ENCODE results near the gene CCDC74A.
A peak's percentile ranks its signal among the peaks of the same experiment; 100 is the strongest.
"Not testable (repeated sequence)": the region's sequence is repeated elsewhere in the genome, so short reads cannot be mapped to it uniquely, and the experiment has no call there.

The CCDC74A gene

DNA sequence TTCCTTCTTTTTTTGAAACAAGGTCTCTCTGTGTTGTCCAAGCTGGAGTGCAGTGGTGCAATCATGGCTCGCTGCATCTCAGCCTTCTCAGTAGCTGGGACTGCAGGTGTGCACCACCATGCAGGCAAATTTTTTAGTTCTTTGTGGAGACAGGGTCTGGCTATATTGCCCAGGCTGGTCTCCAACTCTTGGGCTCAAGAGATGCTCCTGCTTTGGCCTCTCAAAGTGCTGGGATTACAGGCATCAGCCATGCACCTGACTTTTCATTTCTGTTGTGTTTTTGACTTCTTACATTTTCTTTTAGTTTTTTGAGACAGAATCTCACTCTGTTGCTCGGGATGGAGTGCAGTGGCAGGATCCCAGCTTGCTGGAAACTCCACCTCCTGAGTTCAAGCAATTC is 2.4 kb upstream of the CCDC74A start:
- DNase-seq (ENCODE audit: low spot score), result not testable (repeated sequence)
- FAIRE-seq, result peak; percentile 9

DNA sequence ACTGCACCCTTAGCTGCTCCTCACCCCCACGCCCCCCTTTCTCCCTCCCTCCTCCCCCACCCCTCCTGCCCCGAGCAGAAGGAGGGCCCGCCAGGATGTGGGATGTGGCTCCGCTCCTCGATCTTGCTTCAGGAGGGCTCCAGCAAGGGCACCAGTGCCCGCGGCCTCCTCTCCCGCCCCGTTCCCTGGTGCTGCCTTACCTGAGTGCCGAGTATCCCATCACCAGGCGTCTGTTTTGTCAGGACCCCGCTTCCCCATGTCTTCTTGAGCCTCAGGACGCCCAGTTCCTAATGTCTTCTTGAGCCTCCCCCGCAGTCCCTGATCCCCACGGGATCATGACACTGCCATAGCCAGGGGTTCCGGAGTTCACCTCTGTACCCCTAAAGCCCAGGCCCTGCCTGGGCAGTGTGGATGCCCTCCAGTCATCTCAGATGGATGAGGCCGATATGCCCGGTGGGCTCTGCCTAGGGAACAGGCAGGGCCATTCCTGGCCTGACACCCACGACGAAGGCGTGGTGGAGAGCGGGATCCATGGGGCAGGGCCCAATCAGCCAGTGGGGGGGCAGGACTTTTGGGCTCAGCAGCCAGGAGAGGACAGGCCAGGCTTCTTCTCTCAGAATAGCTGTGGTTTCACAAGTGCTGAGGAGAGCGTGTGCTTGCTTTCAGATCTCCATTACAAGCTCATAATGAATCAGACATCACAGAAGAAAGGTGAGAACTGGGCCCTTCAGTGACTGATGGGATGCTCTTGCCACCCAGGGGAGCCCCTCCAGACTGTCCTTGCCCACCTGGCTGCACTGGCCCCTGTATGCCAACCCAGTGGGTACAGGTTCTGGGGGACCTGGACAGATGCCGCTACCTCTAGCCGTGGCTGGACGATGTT is 1.5 kb downstream of the CCDC74A start:
- DNase-seq (ENCODE audit: low spot score); FAIRE-seq: not testable (repeated sequence)

DNA sequence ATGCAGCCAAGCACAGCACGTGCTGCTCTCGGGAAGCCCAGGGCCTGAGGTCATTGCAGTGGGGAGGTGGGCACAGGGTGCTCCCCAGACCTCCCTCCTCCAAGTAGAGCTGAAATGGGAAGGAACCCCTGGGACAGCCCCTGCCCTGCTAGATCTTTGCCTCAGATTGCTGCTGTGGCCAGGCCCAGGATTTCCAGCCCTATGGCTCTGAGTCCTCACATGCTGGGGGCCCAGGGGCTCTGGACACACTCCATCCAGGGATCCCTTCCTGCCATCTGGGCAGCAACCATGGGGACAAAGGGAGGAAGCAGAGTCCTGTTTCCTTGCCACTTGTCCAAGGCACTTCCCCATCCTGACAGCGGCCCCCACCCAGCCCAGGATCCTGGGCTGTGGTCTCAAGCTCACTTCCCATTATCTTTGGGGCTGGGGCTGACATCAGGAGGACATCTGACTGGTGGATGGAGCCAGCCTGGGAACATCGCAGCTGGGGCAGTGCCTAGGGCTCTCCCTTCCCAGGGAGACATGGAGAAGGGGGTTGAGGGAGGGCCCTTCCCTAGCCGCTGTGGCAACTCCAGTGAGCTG is 2.3 kb downstream of the CCDC74A start:
- not testable (repeated sequence) for DNase-seq (ENCODE audit: low spot score)
- FAIRE-seq, result peak; percentile 58

DNA sequence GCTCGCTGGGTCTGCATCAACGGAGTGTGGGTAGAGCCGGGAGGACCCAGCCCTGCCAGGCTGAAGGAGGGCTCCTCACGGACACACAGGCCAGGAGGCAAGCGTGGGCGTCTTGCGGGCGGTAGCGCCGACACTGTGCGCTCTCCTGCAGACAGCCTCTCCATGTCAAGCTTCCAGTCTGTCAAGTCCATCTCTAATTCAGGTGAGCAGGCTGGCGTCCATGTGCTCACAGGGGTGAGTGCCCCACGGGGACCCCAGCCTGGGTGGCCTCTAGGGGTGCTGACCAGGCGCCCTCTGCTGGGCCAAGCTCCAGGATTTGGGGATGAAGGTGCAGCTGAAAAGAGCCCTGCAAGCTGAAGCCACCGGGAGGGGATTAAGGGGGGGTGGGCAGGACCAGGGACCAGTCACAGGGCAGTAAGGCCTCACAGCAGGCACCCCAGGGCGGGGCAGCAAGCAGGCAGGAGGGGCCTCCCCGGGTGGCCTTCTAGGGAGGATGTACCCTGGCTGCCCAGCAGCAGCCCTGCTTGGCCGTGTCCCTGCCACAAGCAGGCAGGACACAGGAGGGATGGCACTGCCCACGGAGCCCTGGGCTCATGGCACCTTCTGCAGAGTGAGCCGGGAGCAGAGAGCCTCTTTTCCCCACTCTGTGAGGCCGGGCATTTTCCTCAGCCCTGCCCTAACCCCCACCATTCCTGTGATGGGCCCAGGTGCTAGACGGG is 3.1 kb downstream of the CCDC74A start:
- FAIRE-seq; DNase-seq (ENCODE audit: low spot score): not testable (repeated sequence)

DNA sequence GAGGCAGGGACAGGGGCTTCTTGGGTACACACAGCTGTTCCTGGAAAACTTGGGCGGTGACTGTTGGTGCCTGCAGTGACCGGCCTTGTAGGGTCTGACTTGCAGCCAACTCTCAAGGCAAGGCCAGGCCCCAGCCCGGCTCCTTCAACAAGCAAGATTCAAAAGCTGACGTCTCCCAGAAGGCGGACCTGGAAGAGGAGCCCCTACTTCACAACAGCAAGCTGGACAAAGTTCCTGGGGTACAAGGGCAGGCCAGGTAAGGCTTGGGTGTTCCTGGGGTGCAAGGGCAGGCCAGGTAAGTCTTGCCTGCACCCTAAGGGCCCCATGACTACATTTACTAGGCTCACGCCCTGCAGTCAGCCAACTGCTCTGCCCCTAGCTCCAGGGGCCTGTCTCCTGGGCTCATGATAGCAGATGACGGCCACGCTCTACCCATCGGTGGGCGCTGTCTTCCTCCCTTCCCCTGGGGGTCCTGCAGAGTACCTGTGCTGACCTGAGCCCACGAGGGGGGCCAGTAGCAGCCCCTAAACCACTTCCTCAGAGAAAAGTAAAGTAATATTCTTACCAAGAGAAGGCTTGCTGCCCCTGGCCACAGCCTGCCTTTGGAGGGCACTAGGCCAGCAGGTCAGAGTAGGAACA is 4.0 kb downstream of the CCDC74A start:
- DNase-seq (ENCODE audit: low spot score), result not testable (repeated sequence)
- peak; percentile 53 for FAIRE-seq

DNA sequence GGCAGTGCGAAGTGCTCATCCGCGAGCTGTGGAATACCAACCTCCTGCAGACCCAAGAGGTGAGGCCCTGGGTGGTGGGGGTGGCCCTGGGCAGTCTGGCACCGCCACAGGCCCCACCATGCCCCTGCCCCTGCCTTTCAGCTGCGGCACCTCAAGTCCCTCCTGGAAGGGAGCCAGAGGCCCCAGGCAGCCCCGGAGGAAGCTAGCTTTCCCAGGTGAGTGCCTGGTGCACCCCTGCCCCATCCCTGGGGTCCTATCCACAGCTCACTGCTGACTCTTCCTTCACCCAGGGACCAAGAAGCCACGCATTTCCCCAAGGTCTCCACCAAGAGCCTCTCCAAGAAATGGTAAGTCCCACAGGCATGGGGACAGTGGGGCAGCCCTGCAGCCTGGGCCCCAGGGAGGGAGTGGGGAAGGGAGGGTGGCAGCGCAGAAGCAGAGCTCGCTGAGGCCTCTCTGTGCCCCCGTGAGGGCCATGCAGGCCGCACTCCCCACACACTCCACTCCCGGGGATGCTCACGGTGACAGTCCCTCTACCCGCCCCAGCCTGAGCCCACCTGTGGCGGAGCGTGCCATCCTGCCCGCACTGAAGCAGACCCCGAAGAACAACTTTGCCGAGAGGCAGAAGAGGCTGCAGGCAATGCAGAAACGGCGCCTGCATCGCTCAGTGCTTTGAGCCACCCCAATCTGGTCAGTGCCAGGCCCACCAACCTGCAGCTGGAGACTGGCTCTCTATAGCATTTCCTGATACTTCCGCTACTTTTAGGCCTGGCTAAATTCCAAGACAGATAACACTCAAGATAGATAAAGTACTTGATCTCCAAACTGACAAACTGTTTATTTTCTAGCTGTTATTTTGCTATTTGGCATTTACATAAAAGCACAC is 5.3 kb downstream of the CCDC74A start:
- not testable (repeated sequence) for DNase-seq (ENCODE audit: low spot score)
- peak; percentile 70 for FAIRE-seq

DNA sequence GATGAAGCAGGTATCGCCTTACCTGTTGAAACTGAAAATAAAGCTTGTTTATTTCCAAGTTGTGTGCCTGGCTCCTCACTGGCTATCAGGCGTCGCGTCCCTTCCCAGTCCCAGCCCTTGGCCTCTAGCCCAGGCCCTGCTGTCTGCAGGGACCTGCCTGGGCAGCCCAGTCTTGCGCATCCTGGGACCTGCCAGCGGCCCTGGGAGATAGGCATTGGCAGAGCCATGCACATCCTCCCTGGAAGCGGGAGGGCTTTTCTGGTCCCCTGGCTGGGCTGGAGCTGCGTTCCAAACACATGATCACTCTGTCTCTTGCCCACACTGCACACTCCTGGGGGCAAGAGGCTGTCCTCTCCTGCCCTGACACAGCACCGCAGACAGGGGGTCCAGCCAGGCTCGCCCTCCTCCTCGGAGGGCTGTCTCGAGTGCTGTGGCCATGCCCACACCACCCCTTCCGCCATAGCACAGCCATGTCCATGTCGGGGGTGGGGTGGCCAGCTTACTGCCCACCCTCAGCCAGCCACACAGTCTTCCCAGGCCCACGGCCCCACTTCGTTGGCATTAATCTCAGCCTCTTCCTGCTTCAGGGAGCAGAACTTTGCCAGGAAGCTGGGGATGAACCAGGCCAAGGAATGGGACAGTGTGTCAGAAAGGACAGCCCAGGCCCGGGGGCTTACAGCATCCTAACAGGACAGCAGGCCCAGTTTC is 6.1 kb downstream of the CCDC74A start:
- peak; percentile 96 for FAIRE-seq
- not testable (repeated sequence) for DNase-seq (ENCODE audit: low spot score)

DNA sequence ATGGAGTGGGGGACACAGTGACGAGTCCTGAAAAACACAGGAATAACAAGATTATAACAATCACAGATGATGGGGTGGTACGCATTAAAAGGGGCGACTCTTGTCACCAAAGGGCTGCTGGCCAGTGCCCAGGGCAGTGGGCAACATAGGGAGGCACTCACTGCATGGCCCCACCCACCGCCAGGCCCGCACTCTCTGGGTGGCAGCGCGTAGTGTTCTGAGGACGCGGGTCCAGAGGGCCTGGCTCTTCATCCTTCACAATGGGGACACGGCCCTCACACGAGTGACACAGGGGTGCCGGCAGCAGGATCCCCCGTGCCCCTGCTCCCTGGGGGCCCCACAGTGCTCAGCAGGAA is 6.6 kb downstream of the CCDC74A start:
- not testable (repeated sequence) for FAIRE-seq; DNase-seq (ENCODE audit: low spot score)

DNA sequence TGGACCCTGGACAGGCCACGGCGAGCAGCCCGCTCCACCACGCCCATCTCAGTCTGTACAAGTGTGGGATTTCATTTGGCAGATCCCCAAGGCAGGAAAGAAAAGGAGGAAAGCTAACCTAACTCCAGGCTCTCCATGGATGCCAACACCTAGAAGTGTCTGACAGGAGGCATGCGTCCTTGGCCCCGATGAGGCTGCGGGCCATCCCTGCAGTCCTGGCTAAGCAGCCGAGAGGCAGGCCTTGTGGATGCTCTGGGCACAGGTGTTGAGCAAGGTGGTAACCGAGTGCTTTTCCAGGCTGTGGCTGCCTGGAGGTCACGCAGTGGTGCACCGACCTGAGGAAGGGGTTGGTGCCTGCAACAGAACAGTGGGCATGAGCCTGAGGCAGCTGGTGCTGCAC is 7.3 kb downstream of the CCDC74A start:
- DNase-seq (ENCODE audit: low spot score); FAIRE-seq: not testable (repeated sequence)

DNA sequence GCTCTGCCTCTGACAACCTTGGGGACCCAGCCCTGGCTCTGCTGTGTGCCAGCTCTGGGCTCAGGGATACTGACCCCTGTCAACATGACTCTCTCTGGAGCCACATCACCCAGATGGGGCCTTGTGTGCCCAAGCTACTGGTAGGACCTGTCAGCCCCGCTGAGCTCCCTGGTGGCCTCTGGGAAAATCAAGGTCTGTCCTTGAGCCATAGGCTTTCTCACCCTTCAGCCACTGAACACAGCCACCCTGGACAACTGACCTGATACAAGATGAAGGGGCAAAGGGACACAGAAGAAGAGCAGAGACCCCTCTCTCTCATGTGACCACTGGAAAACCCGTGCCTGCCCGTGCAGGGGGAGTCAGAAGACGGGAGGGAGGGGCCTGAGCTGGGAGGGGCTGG is 7.8 kb downstream of the CCDC74A start:
- no peak for FAIRE-seq
- no peak for DNase-seq (ENCODE audit: low spot score)

DNA sequence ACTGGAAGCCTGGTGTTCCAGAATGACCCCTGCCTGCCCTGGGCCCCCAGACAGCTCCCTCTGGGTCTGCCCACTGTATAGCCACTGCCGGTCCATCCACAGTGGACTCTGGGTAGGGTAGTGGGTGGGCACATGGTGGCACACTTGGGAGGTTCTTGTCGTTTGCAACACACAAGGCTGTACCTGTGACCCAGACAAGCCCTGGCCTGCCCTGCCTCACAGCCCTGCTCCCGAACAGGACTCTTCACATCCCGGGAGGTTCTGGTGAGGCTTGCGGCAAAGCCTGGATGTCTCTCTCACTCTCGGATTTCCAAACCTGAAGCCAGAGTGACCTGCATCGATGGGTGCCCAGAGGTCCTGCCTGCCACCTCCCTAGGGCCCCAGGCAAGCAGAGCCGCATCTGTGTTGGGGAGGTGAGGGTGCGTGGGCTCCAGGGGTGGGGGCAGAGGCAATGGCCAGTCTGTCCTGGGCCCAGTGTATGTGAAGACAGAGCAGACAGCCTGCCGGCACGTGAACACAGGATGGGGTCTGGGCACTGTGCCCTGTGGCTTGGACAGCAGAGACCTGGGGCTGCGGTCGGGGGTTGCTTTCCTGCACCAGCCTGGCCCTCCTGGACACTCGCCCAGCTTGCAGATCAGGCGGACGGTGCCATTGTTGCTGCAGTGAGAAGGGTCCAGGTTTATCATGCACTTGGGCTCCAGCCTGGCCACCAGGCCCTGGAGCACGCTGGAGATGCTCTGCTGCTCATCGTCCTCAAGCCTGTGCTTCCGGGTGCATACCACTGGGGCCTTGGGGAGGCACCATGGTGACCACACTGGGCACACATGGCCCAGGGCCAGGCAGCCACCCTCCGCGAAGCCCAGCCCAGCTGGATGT is 8.5 kb downstream of the CCDC74A start:
- not testable (repeated sequence) for FAIRE-seq; DNase-seq (ENCODE audit: low spot score)

DNA sequence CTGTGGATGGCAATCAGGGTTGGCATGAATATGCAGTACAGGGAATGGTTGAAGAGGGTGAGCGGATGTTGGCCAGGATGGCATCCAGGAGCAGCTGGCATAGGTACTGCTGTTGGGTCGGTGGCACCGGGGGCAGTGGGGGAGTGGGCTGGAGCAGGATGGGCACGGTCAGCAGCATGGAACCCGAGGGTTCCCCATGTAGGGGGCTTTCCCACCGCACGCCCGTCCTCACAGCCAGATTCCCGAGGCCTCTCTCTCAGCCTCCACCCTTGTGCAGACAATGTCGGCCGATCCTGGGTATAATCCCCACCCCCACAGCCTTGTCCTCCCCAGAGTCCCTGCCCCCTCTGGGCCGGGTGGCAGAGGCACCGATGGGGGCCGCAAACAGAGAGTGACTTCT is 9.2 kb downstream of the CCDC74A start:
- FAIRE-seq; DNase-seq (ENCODE audit: low spot score): not testable (repeated sequence)

DNA sequence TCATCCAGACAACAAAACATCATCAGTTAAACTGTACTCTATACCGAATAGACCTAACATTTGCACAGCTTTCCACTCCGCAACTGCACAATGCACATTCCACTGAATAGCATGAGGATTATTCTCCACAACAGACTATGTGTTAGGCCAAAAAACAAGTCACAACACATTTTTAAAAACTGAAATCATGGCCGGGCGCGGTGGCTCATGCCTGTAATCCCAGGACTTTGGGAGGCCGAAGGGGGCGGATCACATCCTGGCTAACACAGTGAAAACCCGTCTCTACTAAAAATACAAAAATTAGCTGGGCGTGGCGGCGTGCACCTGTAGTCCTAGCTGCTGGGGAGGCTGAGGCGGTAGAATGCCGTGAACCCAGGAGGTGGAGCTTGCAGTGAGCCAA is 11.2 kb downstream of the CCDC74A start:
- not testable (repeated sequence) for DNase-seq (ENCODE audit: low spot score); FAIRE-seq

DNA sequence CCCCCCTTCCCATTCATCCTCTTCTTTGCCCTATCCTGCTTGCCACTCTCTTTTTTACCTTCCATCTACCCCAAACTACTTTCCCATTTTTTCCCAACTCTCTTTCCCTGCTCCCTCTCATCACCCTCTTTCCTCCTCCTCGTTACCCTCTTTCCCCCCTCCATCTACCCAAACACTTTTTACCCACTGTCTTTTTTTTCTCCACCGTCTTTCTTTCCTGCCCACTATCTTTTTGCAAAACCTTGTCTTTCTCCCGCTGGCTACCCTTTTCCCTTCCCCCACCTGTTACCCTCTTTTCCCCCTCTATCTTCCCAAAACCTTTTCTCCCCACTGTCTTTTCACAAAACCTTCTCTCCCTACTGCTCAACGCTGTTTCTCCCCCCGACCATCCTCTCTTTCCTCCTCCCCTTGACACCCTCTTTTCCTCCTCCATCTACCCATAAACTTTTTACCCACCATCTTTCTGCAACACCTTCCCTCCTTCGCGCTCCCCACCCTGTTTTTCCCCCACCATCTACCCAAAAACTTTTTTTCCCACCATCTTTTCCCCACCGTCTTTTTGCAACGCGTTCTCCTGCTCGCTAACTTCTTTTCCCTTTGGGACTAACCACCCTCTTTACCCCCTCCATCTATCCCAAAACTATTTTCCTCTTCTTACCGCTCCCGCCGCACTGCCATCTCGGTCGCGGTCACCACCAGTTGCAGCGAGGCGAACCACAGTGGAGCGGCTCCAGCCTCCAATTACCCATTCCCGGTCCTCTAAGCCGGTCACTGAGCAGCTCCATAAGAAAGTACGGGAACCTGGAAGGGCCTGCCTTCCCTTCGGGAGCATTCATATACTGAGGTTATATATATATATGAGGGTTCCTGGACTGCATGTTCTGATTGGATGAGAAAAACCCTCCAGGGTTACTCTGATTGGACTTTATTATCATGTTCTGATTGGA is 15.0 kb downstream of the CCDC74A start:
- no peak for DNase-seq (ENCODE audit: low spot score)
- FAIRE-seq, result no peak

DNA sequence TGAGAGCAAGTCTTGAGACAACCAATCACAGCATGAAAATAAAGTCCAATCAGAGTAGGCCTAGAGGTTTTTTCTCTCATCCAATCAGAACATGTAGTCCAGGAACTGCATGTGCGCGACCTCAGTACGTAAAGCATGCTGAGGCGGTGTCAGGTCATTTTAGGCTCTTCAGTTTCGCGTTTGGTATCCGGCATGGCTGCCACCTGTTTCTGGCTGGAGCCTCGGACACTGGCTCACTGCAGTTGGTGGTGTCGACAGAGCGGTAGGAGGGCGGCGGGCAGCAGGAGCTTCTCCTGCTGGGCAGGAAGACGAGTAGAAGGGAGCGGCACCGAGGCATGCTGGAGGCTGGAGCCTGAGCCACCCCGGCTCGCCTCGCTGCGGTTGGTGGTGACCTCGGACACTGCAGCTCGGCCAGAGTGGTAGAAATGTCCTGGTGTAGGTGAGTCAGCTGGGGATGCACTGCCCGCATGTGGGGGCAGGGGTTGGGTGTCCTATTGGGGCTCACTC is 15.8 kb downstream of the CCDC74A start:
- peak; percentile 63 for DNase-seq (ENCODE audit: low spot score)

DNA sequence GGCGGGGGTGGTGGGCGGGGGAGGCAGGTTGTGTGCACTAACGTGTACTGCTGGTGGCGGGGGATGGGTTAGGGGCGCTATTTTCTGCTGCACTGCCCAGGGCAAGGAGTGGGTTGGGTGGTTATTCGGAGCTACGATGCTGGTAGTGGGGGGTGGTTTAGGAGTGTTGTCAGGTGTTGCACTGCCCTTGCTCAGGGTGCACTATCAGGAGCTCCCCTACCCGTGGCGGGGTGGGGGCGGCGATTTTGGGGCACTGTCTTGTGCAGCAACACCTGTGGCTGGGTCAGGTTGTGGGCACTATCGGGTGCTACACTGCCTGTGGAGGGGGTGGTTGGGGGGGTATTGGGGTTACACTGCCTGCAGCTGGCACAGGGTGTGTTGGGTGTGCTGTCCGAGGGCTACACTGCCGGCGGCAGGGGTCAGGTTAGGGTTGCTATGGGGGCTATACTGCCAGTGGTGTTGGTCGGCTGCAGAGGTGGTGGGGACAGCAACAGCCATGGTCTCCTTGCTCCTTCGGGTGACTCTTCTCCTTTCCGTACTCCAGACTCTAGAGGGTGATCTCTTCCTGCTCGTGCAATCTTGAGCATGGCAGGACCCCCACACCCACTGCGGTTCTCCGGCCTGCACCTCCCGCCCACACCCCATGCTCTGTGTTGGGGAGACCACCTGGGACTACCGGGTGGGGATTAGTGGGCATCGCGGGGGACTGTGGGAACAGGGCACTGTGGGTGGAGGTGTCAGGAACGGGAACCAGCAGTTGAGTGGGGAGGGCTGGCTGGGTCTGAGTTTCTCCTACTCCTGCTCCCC is 16.5 kb downstream of the CCDC74A start:
- DNase-seq (ENCODE audit: low spot score); FAIRE-seq: not testable (repeated sequence)

More for the DNA sequence above, 15.8 kb downstream of the CCDC74A start:
- FAIRE-seq, result no peak

DNA sequence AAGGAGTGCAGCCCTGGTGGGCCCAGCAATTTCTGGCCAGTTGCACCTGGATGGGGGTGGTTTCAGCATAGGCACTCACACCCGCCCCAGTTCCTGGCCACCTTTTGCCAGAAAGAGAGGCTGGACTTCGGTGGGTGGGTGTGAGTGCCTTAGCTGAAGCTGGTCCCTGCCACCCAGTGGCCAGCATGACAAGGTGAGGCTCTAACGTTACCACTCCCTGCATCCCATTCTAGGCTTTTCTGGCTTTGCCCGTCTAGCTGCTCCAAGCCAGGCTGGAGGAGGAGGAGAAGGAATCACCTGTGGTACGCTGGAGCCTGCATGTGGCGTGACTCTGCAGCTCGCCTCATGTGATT is 17.1 kb downstream of the CCDC74A start:
- not testable (repeated sequence) for FAIRE-seq; DNase-seq (ENCODE audit: low spot score)
